Fibroblast of skin of left biceps (primary cell): ENCODE results near the gene SYNE1.
"Not testable (repeated sequence)": the region's sequence is repeated elsewhere in the genome, so short reads cannot be mapped to it uniquely, and the experiment has no call there.

Experiments used
- DNase-seq, 2 experiments: peaks; one replicate each; pipeline ENCODE4 v3.0.0-alpha.2; 2013; ENCODE audit warnings: low read depth in 2 of 2

Gene SYNE1

DNA sequence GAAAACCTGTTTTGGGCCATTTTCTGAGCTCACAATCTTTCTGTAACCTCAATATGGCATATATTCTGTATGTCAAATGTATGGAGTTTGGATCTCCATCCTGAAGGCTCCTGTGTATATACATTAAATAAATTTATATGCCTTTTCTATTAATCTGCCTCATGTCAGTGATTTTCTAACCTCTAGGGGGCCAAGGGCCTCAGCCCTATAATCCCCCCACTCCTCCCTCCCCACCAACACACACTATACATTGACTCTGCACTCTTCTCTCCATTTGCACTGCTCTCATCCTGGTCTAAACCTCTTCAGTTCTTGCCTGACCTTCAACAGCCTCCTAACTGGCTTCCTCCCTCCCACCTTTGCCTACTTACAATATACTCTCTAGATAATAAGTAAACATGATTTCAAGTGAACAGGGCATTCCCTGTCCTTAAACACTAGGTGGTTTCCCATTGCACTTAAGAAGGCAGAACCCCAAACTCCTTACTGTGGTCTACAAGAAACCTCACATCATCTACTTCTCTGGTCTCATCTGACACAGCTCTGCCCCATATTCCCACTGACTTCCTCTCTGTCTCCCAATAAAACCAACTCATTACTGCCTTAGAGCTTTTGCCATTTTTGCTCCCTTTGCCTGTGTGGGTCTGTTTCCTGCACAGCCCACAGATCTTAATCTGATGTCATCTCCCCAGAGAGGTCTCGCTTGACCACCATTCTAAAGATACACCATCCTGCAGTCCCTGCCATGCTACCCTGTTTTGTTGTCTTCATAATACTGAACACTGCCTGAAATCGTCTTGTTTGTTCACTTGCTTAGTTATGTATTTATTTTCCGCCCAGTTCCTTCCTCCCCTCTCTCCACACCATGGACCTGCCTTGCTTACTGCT, 213.7 kb downstream of the SYNE1 start:
- DNase-seq = no peak

- not testable (repeated sequence) for DNase-seq
These were observed 215.7 kb downstream of the SYNE1 start for GRCh38 chr6:152421496-152421895.

GRCh38 chr6:152420696-152421095, 216.5 kb downstream of the SYNE1 start:
- DNase-seq = no peak

GRCh38 chr6:152418551-152418950, 218.6 kb downstream of the SYNE1 start:
- DNase-seq = no peak

DNA sequence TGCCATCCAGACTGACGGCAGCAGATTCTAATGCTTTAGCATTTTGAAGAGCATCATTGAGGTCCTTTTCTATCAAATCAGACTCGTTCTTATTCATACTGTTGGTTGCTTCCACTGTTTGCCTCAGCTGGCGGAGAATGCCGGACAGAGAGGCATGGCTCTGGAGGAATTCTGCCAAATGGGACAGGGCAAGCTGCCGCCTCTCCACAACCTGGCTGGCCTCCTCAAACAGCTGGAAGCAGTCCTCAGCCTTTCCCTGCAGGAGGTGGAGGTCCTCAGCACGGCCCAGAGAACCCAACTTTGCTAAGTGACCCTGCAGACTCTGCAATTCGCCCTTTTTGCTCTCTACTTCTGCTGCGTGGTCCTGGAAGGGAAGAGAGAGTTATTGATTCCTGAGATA, 220.5 kb downstream of the SYNE1 start:
- DNase-seq = no peak

DNA sequence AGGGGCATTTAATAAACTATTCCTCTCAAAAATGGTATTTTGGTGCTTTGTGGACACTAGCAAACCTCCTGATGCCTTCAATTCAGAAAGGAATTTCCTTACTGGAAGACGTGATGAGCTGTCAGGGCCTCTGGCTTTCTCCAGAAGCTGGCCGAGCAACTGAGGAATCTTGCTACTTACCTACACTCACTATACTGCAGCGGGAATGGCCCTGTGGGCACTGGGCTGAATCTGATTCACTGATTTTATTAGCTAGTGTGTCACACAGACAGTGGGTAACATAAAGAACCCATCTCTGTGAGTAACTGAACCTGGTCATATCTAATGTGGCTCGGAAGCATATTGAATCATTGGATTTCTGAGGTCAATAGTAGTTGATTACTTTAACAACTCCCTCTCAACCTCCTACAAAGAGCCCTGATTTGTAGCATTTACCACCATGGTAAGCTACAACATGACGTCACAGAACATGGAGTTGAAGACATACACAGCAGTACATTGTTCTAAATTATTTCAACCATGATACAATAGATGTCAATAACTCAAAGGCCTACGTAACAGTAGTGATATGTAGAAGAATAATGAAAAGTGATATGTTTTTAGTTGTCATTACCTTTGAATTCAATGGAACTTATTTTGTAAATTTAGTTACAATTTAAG, 232.1 kb downstream of the SYNE1 start:
- DNase-seq = no peak

DNA sequence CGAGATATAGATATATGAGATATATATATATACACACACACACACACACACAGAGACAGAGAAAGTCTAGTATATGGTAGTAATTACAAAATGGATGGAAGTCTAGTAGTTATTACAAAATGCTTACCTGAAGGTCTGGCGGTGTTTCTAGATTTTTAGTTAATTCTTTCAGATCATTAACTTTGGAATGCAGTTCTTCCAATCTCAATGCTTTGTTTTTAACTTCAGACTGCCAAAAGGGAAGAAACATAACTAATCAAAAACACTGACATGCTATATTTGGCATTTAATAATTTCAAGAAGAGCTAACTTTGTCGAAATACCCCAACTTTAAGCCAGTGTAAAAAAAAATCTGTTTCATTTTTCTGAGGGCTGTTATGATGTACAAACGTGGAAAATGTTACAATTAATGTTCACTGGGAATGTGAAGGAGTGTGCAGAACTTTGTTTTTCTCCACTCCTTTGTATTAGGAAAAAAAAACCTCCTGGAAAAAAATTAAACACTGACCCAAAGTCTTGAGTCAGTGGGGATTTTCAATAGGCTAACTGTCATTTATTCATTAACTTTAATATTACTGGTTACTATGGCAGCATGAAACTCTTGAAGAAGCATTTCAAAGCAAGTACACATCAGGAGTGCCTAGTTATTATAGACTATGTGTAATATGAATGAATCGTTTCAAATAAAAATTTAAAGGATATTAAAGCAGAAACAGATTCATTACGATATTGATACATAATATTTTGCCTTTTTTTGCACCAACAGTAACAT, 232.9 kb downstream of the SYNE1 start:
- DNase-seq = no peak

GRCh38 chr6:152402791-152403190, 234.4 kb downstream of the SYNE1 start:
- DNase-seq = no peak

DNA sequence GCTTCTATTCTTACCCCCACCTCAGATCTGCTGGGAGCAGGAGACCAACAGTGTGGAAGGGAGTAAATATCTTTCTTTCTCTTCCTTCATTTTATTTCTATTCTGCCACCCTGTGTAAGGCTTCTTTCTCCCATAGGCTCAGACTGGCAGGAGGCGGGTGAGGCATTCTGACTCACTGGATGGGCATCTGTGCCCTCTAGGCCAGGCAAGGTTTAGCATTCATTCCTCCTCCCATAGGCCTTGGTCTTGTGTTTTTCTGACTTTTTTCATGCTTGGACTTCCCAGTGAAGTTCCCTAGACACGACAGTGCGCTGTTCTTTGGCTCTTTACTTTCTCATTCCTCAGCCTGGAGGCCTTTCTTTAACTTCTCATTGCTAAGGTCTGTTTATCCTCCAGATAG, 235.2 kb downstream of the SYNE1 start:
- no peak for DNase-seq

GRCh38 chr6:152399399-152399798, 237.8 kb downstream of the SYNE1 start:
- DNase-seq = no peak

- DNase-seq = no peak
These were observed 238.2 kb downstream of the SYNE1 start for GRCh38 chr6:152398993-152399392.

DNA sequence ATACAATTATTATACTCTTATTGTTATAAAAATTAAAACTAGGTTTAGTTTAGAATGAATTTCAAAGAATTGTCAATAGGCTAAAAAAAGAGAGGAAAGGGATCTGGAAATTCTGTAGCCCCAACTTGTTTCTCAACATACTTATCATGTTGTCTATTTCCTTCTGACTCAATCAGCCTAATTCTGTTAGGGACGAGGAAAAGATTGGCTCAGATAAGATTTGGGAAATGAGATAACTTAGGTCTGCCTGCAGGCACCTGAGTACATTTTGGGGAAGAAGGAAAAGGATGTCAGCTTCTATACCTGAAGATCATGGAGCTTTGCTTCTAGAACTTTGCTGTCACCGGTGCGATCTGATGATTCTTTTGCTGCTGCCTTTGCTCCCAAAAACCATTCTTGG, 238.8 kb downstream of the SYNE1 start:
- DNase-seq = no peak

GRCh38 chr6:152394303-152394702, 242.9 kb downstream of the SYNE1 start:
- DNase-seq = no peak

GRCh38 chr6:152391179-152391880, 245.8 kb downstream of the SYNE1 start:
- DNase-seq = no peak

DNA sequence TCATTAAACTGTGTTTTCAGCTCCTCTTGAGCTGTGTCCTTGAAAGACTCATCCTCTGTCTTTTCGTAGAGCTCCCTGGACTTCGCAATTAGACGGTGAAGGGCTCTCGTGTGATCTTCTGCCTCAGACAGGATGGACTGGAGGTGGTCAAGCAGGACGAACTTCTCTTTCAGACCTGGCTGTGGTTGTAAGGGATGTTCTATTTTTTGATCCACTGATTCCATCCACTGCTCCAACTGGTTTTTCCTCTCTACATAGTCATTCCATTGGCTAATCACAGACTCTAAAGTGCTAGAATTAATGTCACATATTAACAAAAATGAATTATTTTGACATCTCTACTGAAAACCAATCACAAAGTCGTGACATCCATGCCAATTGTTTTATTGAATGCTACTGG, 250.1 kb downstream of the SYNE1 start:
- no peak for DNase-seq

- no peak for DNase-seq
These were observed 251.0 kb downstream of the SYNE1 start for GRCh38 chr6:152386131-152386530.

DNA sequence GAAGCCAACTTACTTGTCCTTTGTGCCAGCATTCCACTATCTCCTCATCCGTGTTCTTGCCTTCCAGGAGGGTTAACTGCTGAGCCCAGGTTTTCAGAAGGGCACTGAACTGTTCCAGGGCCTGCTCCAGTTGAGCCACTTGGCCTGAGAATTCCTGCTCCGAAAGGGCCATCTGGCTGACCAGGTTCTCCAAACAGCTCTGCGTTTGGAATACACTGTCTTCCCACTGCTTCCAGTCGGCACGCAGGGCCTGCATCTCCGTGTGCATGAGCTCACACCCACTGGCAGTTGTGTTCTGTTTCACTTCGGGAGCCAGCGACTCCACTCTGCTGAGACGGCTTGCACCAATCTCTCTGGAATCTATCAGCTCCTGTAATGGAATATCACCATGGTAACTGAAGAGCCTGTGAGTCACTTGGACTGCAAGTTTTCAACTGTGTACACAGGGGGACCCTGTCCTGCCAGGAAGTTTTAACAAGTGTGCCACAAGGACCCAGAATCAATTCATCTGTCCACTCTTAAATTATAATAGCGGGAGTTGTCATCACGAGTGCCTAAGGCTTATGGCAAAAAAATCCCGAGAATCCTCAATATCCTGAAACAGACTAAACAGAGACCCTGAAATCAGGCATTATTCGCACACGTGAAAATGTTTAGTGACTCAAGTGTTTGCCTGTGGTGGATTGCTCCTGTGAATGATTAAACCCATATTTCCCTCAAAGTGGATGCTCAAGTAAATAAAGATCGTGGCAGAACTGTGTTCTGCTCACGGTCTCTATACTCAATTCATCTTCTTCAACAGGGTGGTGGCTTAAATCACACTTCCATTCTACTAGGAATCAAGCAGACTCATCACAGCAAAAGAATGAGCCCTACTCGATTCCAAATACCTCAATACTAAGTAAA, 255.9 kb downstream of the SYNE1 start:
- peak; percentile 97 for DNase-seq

DNA sequence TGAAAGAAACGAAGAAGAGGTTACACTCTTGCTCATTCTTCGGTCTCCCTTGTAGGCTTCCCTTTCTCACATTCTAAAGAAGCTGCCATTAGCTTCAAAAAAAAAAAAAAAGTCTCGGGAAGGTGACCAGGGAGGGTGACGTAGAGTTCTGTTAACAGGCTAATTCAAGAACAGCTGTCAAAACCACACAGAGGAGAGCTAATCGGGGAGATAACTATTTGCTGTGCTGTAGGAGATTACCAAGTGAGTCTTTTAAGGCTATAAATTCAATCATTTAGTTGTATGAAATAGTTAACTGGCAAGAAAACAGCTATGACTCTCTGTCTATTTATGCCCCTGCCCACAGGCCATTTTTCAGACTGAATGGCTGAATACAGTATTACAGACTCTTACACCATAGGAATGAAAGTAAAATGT, 256.8 kb downstream of the SYNE1 start:
- DNase-seq = peak; percentile 69 to 74

GRCh38 chr6:152379423-152379822, 257.7 kb downstream of the SYNE1 start:
- DNase-seq = no peak

DNA sequence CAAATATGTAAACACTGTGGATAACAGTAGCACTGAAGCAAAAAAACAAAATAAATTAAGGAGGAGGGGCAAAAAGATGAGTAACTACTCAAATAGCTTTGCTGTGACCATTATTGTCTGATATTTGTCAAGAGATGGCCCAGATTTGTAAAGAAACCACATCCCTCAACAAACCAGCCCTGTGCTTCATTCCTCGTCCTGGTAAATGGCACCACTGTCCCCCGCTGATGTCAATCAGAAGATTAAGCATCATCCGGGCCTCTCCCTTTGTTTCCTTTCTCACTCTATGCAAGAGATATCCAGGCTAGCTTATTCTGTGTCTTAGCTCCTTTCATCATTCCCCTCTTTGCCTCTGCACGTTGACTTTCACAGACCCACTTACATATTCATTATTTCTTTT, 259.0 kb downstream of the SYNE1 start:
- DNase-seq = no peak

DNA sequence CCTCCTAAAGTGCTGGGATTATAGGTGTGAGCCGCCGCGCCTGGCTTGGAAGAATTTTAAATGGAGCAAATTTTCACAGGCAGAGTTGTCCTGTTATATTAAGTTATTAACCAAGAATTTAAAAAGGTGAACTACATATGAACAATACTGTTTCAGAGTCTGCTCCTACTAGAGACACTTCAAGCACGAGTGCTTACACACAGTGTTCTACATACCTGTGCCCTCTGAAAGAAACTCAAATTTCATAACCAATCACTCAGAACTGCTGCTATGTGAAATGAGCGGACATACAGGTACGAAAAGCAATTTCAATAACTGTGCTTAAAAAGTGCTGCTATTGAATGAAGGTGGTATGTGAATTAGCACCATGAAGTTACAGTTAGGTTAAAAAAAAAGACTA, 262.0 kb downstream of the SYNE1 start:
- no peak for DNase-seq
